Brain microvascular endothelial cell (primary cell): Measurements from ENCODE around the gene PLK2.
A peak's percentile ranks its signal among the peaks of the same experiment; 100 is the strongest.

Experiments used
- DNase-seq: peaks from one replicate; pipeline ENCODE4 v3.0.0-alpha.2; 2020
- H3K27ac ChIP-seq: fragments of 250-450 bp; sonication (Bioruptor Pico); 2 replicates; pipeline ENCODE4 v1.5.1; 2020; ENCODE audit warnings: mild to moderate bottlenecking, moderate library complexity
- H3K27me3 ChIP-seq: fragments of 250-450 bp; sonication (Bioruptor Pico); replicated peaks from 2 replicates; pipeline ENCODE4 v1.5.1; 2020; ENCODE audit warnings: mild to moderate bottlenecking
- H3K36me3 ChIP-seq: fragments of 250-450 bp; sonication (Bioruptor Pico); replicated peaks from 2 replicates; pipeline ENCODE4 v1.5.1; 2020; ENCODE audit warnings: mild to moderate bottlenecking
- H3K4me3 ChIP-seq: 2 replicates; pipeline ENCODE4 v1.5.1; 2011; ENCODE audit warnings: low read depth, mild to moderate bottlenecking, control low read depth, low read length, moderate library complexity
- CTCF ChIP-seq: IDR thresholded peaks from 2 replicates; pipeline ENCODE4 v1.5.1; 2011; ENCODE audit warnings: low read depth, mild to moderate bottlenecking, moderate library complexity, low read length, control low read depth, inconsistent platforms; ENCODE audit errors: missing control alignments
- in situ Hi-C: cut with HindIII; loops from 2 replicates; pipeline ENCODE4 v1.10.0; 2017; ENCODE audit warnings: low sequenced_read_pairs, low pct_ligation_motif_present

PLK2 gene

DNA sequence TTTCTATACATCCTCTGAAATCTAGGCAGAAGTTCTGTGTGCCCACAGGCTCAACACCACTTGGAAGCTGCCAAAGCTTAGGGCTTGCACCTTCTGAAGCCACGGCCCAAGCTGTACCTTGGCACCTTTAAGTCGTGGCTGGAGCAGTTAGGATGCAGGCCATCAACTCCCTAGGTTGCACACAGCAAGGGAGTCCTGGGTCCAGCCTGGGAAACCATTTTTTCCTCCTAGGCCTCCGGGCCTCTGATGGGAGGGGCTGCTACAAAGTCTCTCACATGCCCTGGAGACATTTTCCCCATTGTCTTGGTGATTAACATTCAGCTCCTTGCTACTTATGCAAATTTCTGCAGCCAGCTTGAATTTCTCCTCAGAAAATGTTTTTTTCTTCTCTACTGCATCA, 15.5 kb upstream of the PLK2 start:
- TF ChIP-seq CTCF = no peak
- in situ Hi-C loops = no loop called here
- no peak for DNase-seq
- Histone ChIP-seq H3K4me3 (no peak overlapping the region), H3K27me3 (no peaks in the 10 kb centered on the region), H3K27ac (no peak overlapping the region), H3K36me3 (no peaks in the 10 kb centered on the region)

DNA sequence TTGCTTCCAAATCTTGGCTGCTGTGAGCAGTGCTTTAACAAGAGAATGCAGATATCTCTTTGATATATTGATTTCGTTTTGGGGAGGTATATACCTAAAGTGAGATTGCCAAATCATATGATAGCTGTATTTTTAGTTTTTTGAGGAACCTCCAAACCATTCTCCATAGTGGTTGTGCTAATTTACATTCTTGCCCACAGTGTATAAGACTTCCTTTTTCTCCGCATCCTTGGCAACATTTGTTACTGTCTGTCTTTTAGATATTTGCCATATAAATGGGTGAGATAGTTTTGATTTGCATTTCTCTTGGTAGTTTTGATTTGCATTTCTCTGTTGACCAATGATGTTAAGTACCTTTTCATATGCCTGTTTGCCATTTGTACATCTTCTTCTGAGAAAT, 10.0 kb upstream of the PLK2 start:
- H3K27ac ChIP-seq = no peak overlapping the region
- TF ChIP-seq CTCF = no peak
- H3K4me3 ChIP-seq = no peak overlapping the region
- in situ Hi-C loops = loop anchor here (25.0 kb wide), 3 partner anchors 683 to 1158 kb away; partner anchors contain the start of gene ACTBL2
- no peak for DNase-seq
- H3K27me3 ChIP-seq = no peaks in the 10 kb centered on the region
- no peaks in the 10 kb centered on the region for H3K36me3 ChIP-seq

- Histone ChIP-seq H3K36me3 (no peaks in the 10 kb centered on the region), H3K27me3 (no peaks in the 10 kb centered on the region), H3K27ac (no peak overlapping the region), H3K4me3 (no peak overlapping the region)
- in situ Hi-C loops = loop anchor here (25.0 kb wide), 3 partner anchors 680 to 1155 kb away; partner anchors contain the start of gene ACTBL2
- TF ChIP-seq CTCF = peak; percentile 47
- peak; percentile 78 for DNase-seq
Observed at GRCh38 chr5:58466939-58467338, 7.1 kb upstream of the PLK2 start.

DNA sequence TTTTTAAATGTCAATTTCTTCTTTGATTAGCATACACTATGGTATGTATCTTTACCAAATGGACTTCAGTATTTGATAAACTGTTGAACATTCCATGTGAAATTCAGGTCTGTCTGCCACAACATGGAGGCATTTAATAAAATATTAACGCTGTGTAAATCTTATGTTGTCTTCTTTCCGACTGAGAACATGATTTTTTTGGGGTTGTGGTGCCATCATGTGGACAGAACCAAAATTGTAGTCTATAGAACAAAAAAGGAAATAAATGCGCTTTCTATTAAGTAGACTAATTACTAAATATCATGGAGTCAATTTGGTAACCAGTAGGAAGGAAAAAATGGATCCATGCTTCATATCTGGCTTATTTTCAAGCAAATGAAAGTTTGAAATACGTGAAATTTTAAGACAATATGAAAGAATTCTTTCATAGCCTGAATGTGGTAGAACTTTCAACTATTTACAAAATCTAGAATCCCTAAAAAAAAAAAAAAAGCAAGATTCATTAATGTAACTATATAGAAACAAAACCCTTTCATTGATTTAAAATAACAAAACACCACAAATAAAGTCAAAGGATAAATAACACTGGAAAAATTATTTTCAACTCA, 2.8 kb upstream of the PLK2 start:
- Histone ChIP-seq H3K27me3 (no peaks in the 10 kb centered on the region), H3K36me3 (peaks cover 12% of the 10 kb centered on the region), H3K4me3 (no peak overlapping the region), H3K27ac (peak overlapping the region; percentile 47)
- TF ChIP-seq CTCF = peak; percentile 34
- in situ Hi-C loops = loop anchor here (25.0 kb wide), 3 partner anchors 675 to 1150 kb away; partner anchors contain the start of gene ACTBL2
- peak; percentile 74 for DNase-seq

GRCh38 chr5:58462154-58462553, 2.3 kb upstream of the PLK2 start:
- H3K27me3 ChIP-seq = no peaks in the 10 kb centered on the region
- DNase-seq = no peak
- peak overlapping the region; percentile 47 for H3K27ac ChIP-seq
- no peak for TF ChIP-seq CTCF
- peaks cover 18% of the 10 kb centered on the region for H3K36me3 ChIP-seq
- in situ Hi-C loops = loop anchor here (25.0 kb wide), 3 partner anchors 675 to 1150 kb away; partner anchors contain the start of gene ACTBL2
- no peak overlapping the region for H3K4me3 ChIP-seq

- Histone ChIP-seq H3K27ac (peak overlapping the region; percentile 92), H3K27me3 (no peaks in the 10 kb centered on the region), H3K36me3 (peaks cover 31% of the 10 kb centered on the region), H3K4me3 (peak overlapping the region; percentile 91)
- peak; percentile 80 for DNase-seq
- in situ Hi-C loops = loop anchor here (25.0 kb wide), 3 partner anchors 674 to 1149 kb away; partner anchors contain the start of gene ACTBL2
- TF ChIP-seq CTCF = peak; percentile 89
Observed at GRCh38 chr5:58460732-58461286, 923 bp upstream of the PLK2 start.
